ENCODE measurements around the gene AGAP1. TPM values are rescaled to one million over a fixed set of nuclear protein-coding genes. Genes with fewer than 3 reads are reported as not detected.

Gene AGAP1
- total RNA-seq, 4 donors from 2014 or later, result 13.7 to 18.5 (median 17.1) TPM

GRCh38 chr2:235495373-235496238 lies 1.8 kb downstream of the AGAP1 start:
- no peak for DNase-seq (ENCODE audit: low spot score in 2 of 2)
- no peak overlapping the region for H3K4me3 ChIP-seq (ENCODE audit: low read depth, poor library complexity, severe bottlenecking)
- intact Hi-C loops (cut with DNase I; ENCODE audit: low total_unique reads), result loop anchor here (2.0 kb wide), 1 partner anchor 27 kb away; no protein-coding TSS in a partner anchor
- WGBS, 2 donors, result 27 to 47% methylated on average over 10 to 17 of the region's 18 CpGs
- TF ChIP-seq CTCF (IDR thresholded peaks at IDR 0.05) (no peak), POLR2A (IDR thresholded peaks at IDR 0.05) (no peak)

GRCh38 chr2:235496239-235496621 lies 2.4 kb downstream of the AGAP1 start:
- intact Hi-C loops (cut with DNase I; ENCODE audit: low total_unique reads), result loop anchor here (2.0 kb wide), 1 partner anchor 27 kb away; no protein-coding TSS in a partner anchor
- H3K4me3 ChIP-seq (ENCODE audit: low read depth, poor library complexity, severe bottlenecking), result no peak overlapping the region
- 42 to 60% methylated on average over 6 to 8 of the region's 8 CpGs for WGBS, 2 donors
- no peak for DNase-seq (ENCODE audit: low spot score in 2 of 2)
- no peak for TF ChIP-seq CTCF (IDR thresholded peaks at IDR 0.05)
- no peak for TF ChIP-seq POLR2A (IDR thresholded peaks at IDR 0.05)

GRCh38 chr2:235497096-235497495 lies 3.3 kb downstream of the AGAP1 start:
- no peak overlapping the region for H3K4me3 ChIP-seq (ENCODE audit: low read depth, poor library complexity, severe bottlenecking)
- TF ChIP-seq CTCF (IDR thresholded peaks at IDR 0.05) (no peak), POLR2A (IDR thresholded peaks at IDR 0.05) (no peak)
- intact Hi-C loops (cut with DNase I; ENCODE audit: low total_unique reads), result loop anchor here (2.0 kb wide), 1 partner anchor 26 kb away; no protein-coding TSS in a partner anchor
- WGBS, 2 donors, result 68 to 71% methylated on average over 3 of the region's 3 CpGs
- no peak for DNase-seq (ENCODE audit: low spot score in 2 of 2)

GRCh38 chr2:235498541-235498940 lies 4.7 kb downstream of the AGAP1 start:
- H3K4me3 ChIP-seq (ENCODE audit: low read depth, poor library complexity, severe bottlenecking), result no peak overlapping the region
- no peak for DNase-seq (ENCODE audit: low spot score in 2 of 2)
- intact Hi-C loops (cut with DNase I; ENCODE audit: low total_unique reads), result no loop called here
- WGBS, 2 donors, result 73 to 88% methylated on average over 8 to 9 of the region's 9 CpGs
- TF ChIP-seq POLR2A (IDR thresholded peaks at IDR 0.05), result no peak
- TF ChIP-seq CTCF (IDR thresholded peaks at IDR 0.05), result no peak

GRCh38 chr2:235498946-235499812 lies 5.3 kb downstream of the AGAP1 start:
- H3K4me3 ChIP-seq (ENCODE audit: low read depth, poor library complexity, severe bottlenecking), result no peak overlapping the region
- no peak for DNase-seq (ENCODE audit: low spot score in 2 of 2)
- 92 to 94% methylated on average over 24 of the region's 24 CpGs for WGBS, 2 donors
- intact Hi-C loops (cut with DNase I; ENCODE audit: low total_unique reads), result no loop called here
- TF ChIP-seq POLR2A (IDR thresholded peaks at IDR 0.05), result no peak
- no peak for TF ChIP-seq CTCF (IDR thresholded peaks at IDR 0.05)
